ENCODE measurements around the gene LAMTOR1. TPM values are rescaled to one million over a fixed set of nuclear protein-coding genes. Genes with fewer than 3 reads are reported as not detected.
A peak's percentile ranks its signal among the peaks of the same experiment; 100 is the strongest.
"Not testable (repeated sequence)": the region's sequence is repeated elsewhere in the genome, so short reads cannot be mapped to it uniquely, and the experiment has no call there.

Gene LAMTOR1
- 70.5 to 74.9 TPM (median 74.7 TPM) in 3 replicates for total RNA-seq
- long read RNA-seq, transcript LAMTOR1-201 (5 exons, 1,179 nt) = major isoform, 89 of 129 reads
- long read RNA-seq, partial matches to known transcripts = 38 of 129 reads
- long read RNA-seq, other reads (novel, unspliced or antisense) = 1 of 129 reads

DNA sequence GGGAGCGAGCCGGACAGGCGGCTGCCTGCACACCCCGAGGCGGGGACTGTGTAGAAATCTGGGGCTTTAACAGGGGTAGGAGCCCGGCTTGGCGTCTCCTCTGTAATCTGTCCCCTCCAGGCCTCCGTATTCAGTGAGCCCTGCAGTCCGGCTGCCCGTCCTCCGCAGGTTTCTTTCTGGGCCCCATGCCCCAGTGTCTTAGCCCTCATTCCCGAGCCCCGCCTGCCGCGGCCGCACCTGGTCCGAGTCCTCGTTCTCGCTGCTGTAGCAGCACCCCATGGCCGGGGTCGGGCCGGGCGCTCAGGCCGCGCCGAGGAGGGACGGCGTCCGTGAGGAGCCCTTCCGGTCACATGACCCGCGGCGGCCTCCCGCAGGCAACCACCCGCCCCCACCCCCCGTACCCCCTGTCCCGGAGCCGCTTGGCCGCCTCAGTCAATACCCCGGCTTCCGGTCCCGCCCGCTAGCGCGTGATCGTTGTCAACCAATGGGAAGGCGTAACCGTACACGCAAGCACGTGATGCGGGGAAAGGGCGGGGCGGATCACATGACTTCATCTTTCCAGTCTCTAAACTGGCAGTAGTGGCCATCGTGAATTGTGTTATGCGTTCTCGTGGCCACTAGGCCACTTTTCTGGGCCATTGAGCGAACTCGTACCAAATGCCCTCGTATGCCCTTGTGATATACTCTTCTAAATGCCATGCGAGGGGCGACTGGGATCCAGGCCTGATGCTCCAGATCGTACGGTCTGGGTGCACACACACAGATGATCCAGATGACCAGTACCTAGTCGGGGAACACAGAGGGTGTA lies at the start of gene LAMTOR1:
TSS of gene LAMTOR1 (minus strand) at position 352 of the 808 bp plus-strand sequence. CDS start at position 279, 73 bp downstream.
- Mint-ChIP-seq H3K4me1 (ENCODE audit: low read depth) (peaks cover 37% of the 10 kb centered on the region), H3K4me3 (ENCODE audit: unreplicated experiment) (peak within 1 kb of the TSS; percentile 86), H3K36me3 (ENCODE audit: low read depth) (peaks cover 3% of the 10 kb centered on the region), H3K9me3 (ENCODE audit: low read depth) (no peaks in the 10 kb centered on the region), H3K27me3 (ENCODE audit: low read depth) (no peaks in the 10 kb centered on the region), H3K27ac (ENCODE audit: unreplicated experiment) (peak within 1 kb of the TSS; percentile 95)
- DNase-seq (ENCODE audit: low spot score) = peak; percentile 99
- TF ChIP-seq, protein P1, sequence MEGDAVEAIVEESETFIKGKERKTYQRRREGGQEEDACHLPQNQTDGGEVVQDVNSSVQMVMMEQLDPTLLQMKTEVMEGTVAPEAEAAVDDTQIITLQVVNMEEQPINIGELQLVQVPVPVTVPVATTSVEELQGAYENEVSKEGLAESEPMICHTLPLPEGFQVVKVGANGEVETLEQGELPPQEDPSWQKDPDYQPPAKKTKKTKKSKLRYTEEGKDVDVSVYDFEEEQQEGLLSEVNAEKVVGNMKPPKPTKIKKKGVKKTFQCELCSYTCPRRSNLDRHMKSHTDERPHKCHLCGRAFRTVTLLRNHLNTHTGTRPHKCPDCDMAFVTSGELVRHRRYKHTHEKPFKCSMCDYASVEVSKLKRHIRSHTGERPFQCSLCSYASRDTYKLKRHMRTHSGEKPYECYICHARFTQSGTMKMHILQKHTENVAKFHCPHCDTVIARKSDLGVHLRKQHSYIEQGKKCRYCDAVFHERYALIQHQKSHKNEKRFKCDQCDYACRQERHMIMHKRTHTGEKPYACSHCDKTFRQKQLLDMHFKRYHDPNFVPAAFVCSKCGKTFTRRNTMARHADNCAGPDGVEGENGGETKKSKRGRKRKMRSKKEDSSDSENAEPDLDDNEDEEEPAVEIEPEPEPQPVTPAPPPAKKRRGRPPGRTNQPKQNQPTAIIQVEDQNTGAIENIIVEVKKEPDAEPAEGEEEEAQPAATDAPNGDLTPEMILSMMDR (IDR thresholded peaks at IDR 0.05) = peak; percentile 74

DNA sequence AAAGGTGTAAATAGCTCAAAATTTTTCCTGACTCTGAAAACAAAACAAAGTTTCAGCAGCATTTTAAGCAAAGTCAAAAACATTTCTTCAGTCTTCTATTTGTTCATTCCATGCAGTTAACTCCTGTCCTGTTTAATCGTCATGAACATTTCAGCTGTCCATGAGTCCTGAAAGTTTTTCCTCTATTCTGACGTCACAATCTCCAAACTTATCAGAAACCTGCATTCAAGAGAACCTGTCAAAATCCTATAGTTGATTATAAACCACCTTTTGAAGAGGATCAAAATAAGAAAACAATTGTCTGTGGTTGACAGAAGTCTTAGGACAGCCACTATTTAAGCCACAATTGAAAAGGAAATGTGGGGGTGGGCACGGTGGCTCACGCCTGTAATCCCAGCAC lies 47.8 kb upstream of the LAMTOR1 start:
- Mint-ChIP-seq H3K4me3 (ENCODE audit: unreplicated experiment) (no peak overlapping the region), H3K27me3 (ENCODE audit: low read depth) (peaks cover 7% of the 10 kb centered on the region), H3K27ac (ENCODE audit: unreplicated experiment) (no peak overlapping the region), H3K9me3 (ENCODE audit: low read depth) (no peaks in the 10 kb centered on the region), H3K4me1 (ENCODE audit: low read depth) (no peaks in the 10 kb centered on the region), H3K36me3 (ENCODE audit: low read depth) (no peaks in the 10 kb centered on the region)
- TF ChIP-seq, protein P1 (IDR thresholded peaks at IDR 0.05) = no peak
- DNase-seq (ENCODE audit: low spot score) = no peak

DNA sequence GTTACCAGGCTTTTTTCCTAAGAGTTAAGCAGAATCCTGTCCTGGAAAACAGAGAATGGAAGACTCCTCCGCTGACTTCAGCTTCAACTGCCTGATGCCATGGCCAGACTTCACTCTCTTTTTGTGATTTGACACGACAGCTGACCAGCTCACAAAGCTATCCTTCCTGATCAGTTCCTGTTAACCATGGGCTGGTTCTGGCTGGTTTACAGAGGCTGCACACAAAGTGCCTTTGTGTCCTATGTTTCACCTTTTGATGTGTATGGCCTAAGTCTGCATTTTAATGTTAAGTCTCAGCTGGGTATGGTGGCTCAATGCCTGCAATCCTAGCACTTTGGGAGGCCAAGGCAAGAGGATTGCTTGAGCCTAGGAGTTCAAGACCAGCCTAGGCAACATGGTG lies 43.5 kb upstream of the LAMTOR1 start:
- no peak for DNase-seq (ENCODE audit: low spot score)
- Mint-ChIP-seq H3K27ac (ENCODE audit: unreplicated experiment) (no peak overlapping the region), H3K27me3 (ENCODE audit: low read depth) (peaks cover 11% of the 10 kb centered on the region), H3K4me3 (ENCODE audit: unreplicated experiment) (no peak overlapping the region), H3K4me1 (ENCODE audit: low read depth) (no peaks in the 10 kb centered on the region), H3K36me3 (ENCODE audit: low read depth) (no peaks in the 10 kb centered on the region), H3K9me3 (ENCODE audit: low read depth) (no peaks in the 10 kb centered on the region)
- TF ChIP-seq, protein P1 (IDR thresholded peaks at IDR 0.05) = no peak

DNA sequence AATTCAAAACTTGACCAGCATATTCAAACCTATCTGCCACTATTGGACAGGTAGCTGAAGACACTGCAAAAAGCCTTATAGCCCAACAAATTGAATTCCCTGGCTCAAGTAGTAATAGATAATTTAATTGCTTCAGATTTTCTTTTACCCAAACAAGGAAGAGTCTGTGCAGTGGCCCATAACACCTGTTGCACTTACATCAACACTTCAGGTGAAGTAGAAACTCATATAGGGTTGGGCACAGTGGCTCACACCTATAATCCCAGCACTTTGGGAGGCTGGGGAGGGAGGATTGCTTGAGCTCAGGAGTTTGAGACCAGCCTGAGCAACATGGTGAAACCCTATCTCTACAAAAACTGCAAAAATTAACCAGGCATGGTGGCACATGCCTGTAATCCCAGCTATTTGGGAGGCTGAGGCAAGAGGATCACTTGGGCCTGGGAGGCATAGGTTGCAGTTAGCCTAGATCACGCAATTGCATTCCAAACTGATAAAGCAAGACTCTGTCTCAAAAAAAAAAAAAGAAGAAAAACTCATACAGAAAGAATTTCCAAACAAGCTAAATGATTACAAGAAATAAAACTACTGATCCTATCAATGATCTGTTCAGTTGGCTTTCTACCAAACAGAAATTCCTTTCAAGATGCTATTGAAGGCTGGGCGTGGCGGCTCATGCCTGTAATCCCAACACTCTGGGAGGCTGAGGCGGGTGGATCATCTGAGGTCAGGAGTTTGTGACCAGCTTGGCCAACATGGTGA lies 41.9 kb upstream of the LAMTOR1 start:
- TF ChIP-seq, protein P1 (IDR thresholded peaks at IDR 0.05) = no peak
- Mint-ChIP-seq H3K9me3 (ENCODE audit: low read depth) (no peaks in the 10 kb centered on the region), H3K27ac (ENCODE audit: unreplicated experiment) (no peak overlapping the region), H3K4me3 (ENCODE audit: unreplicated experiment) (no peak overlapping the region), H3K4me1 (ENCODE audit: low read depth) (peaks cover 3% of the 10 kb centered on the region), H3K36me3 (ENCODE audit: low read depth) (no peaks in the 10 kb centered on the region), H3K27me3 (ENCODE audit: low read depth) (peaks cover 15% of the 10 kb centered on the region)
- DNase-seq (ENCODE audit: low spot score) = no peak

DNA sequence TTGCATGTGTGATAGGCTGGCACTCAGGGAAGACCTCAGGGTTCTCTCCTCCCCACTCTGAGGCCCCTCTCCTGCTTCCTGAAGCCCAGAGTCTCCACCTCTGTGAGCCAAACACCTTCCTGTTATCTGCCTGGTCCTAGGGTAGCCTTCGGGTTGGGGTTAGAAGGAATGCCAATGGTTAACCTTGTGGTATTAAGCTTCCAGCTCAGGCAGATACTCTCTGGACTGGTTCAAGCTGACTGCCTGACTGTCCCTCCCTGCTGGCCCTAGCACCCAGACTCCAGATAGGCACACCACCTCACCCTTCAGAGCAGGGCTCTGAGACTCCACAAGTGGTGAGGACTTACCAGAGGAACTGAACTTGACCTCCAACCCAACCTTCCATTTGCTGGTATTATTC lies 39.4 kb upstream of the LAMTOR1 start:
- not testable (repeated sequence) for DNase-seq (ENCODE audit: low spot score); H3K4me3 Mint-ChIP-seq (ENCODE audit: unreplicated experiment); H3K9me3 Mint-ChIP-seq (ENCODE audit: low read depth); H3K27ac Mint-ChIP-seq (ENCODE audit: unreplicated experiment); H3K36me3 Mint-ChIP-seq (ENCODE audit: low read depth); H3K4me1 Mint-ChIP-seq (ENCODE audit: low read depth)
- peaks cover 15% of the 10 kb centered on the region for H3K27me3 Mint-ChIP-seq (ENCODE audit: low read depth)

DNA sequence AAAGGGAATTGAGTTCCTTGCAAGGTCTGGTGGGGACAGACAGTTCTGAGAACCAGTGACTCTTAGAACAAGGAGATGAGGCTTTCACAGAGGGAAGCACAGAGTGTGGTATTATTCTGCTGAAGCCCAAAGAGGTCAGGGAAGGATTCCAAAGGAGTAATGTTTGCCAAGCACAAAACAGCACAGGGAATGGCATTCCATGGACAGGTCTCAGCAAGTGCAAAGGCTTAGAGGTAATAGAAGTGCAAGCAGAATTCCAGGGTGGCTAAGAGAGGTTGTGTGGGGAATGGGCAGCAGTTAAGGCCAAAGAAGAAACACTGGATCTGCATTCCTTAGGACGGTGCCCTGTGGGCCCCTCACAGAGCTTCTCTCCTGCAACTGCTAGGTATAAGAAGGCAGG lies 39.0 kb upstream of the LAMTOR1 start:
- H3K27ac Mint-ChIP-seq (ENCODE audit: unreplicated experiment); H3K9me3 Mint-ChIP-seq (ENCODE audit: low read depth); DNase-seq (ENCODE audit: low spot score); H3K36me3 Mint-ChIP-seq (ENCODE audit: low read depth); H3K4me3 Mint-ChIP-seq (ENCODE audit: unreplicated experiment); H3K4me1 Mint-ChIP-seq (ENCODE audit: low read depth): not testable (repeated sequence)
- peaks cover 15% of the 10 kb centered on the region for H3K27me3 Mint-ChIP-seq (ENCODE audit: low read depth)
